A549 (cell line): ENCODE measurements around the gene HOOK2. TPM values are rescaled to one million over a fixed set of nuclear protein-coding genes. Genes with fewer than 3 reads are reported as not detected.

Experiments
- ATAC-seq, 2 experiments: fragments of 200-7000 bp in 1 of 2; fragments of >200 bp in 1 of 2; cut with Nextera tagmentation in 1 of 2; cut with Tn5 transposase in 1 of 2; 3 replicates each; pipeline versions ENCODE4 v1.8.0 to v1.9.1; 2018 to 2020; ENCODE audit warnings: mild to moderate bottlenecking in 1 of 2, moderate library complexity in 1 of 2
- CTCF ChIA-PET: fragments of 300-600 bp; sonication (Branson Sonifier 250); formaldehyde crosslinking; extraction: SDS; loops from one replicate; lab custom pipeline; 2021; ENCODE audit warnings: antibody characterized with exemption, inconsistent platforms; lab: Yijun Ruan, JAX
- POLR2A ChIA-PET: fragments of 350-600 bp; formaldehyde crosslinking; extraction: SDS; loops from one replicate; lab custom pipeline; 2021; ENCODE audit warnings: antibody characterized with exemption, inconsistent platforms; lab: Yijun Ruan, JAX
- DNase-seq, 2 experiments: peaks; one replicate each; pipeline versions ENCODE4 v3.0.0 to v3.0.0-alpha.2; 2011 to 2016; ENCODE audit warnings: low read depth in 1 of 2, low spot score in 1 of 2
- FAIRE-seq: peaks from 2 replicates; lab custom pipeline; 2011; peaks lifted over from hg19 to GRCh38; lab: Jason Lieb, UNC
- H3K27ac ChIP-seq, 2 experiments: fragments of >200 bp; sonication (Bioruptor Twin); formaldehyde crosslinking; 3 replicates each; pipeline ENCODE4 v1.5.1; 2016 to 2017
- H3K4me1 ChIP-seq: fragments of >200 bp; sonication (Bioruptor Twin); formaldehyde crosslinking; 3 replicates; pipeline ENCODE4 v1.6.1; 2016
- H3K4me2 ChIP-seq: fragments of >200 bp; sonication (Bioruptor Twin); formaldehyde crosslinking; 3 replicates; pipeline ENCODE4 v1.6.1; 2016
- H3K4me3 ChIP-seq: fragments of >200 bp; sonication (Bioruptor Twin); formaldehyde crosslinking; 3 replicates; pipeline ENCODE4 v1.5.1; 2016
- H3K9me3 ChIP-seq: fragments of >200 bp; sonication (Bioruptor Twin); formaldehyde crosslinking; 3 replicates; pipeline ENCODE4 v1.6.1; 2016
- ATOH8 ChIP-seq: fragments of 250-450 bp; sonication (Bioruptor Pico); IDR thresholded peaks from 2 replicates; pipeline ENCODE4 v1.5.0; 2020; ENCODE audit warnings: low read depth, mild to moderate bottlenecking, moderate library complexity
- CEBPB ChIP-seq, 2 experiments: fragments of >200 bp in 1 of 2; sonication (Bioruptor Twin) in 1 of 2; formaldehyde crosslinking in 1 of 2; IDR thresholded peaks; 2 replicates each; pipeline ENCODE4 v1.6.1; 2012 to 2016
- CHD2 ChIP-seq: fragments of 150-350 bp; IDR thresholded peaks from 2 replicates; pipeline ENCODE4 v1.6.1; 2014; ENCODE audit warnings: low read length; ENCODE audit not compliant: partially characterized antibody
- EHF ChIP-seq: fragments of 250-450 bp; sonication (Bioruptor Pico); IDR thresholded peaks from 2 replicates; pipeline ENCODE4 v1.5.0; 2020; ENCODE audit warnings: mild to moderate bottlenecking
- ESRRA ChIP-seq: fragments of 150-350 bp; IDR thresholded peaks from 2 replicates; pipeline ENCODE4 v1.6.1; 2014; ENCODE audit warnings: mild to moderate bottlenecking, low read length, borderline replicate concordance
- FOSB ChIP-seq: fragments of 250-450 bp; sonication (Bioruptor Pico); IDR thresholded peaks from 2 replicates; pipeline ENCODE4 v1.5.0; 2020; ENCODE audit warnings: mild to moderate bottlenecking, moderate library complexity
- FOSL2 ChIP-seq, 2 experiments: fragments of 450-650 bp in 1 of 2; fragments of >200 bp in 1 of 2; sonication (Bioruptor Twin) in 1 of 2; formaldehyde crosslinking; IDR thresholded peaks; 2 replicates each; pipeline versions ENCODE4 v1.5.0 to v1.6.1; 2016 to 2020; ENCODE audit warnings: mild to moderate bottlenecking in 1 of 2, moderate library complexity in 1 of 2
- HEYL ChIP-seq: fragments of 250-450 bp; sonication (Bioruptor Pico); IDR thresholded peaks from 2 replicates; pipeline ENCODE4 v1.8.0; 2021; ENCODE audit warnings: mild to moderate bottlenecking, moderate library complexity
- HOXB5 ChIP-seq: fragments of 250-450 bp; sonication (Bioruptor Pico); IDR thresholded peaks from 2 replicates; pipeline ENCODE4 v1.5.0; 2020; ENCODE audit warnings: mild to moderate bottlenecking, moderate library complexity
- JUN ChIP-seq, 2 experiments: fragments of >200 bp; sonication (Bioruptor Twin); formaldehyde crosslinking; IDR thresholded peaks; 2 replicates in 1 of 2; 3 replicates in 1 of 2; pipeline ENCODE4 v1.6.1; 2016 to 2017
- MAZ ChIP-seq: fragments of 150-350 bp; IDR thresholded peaks from 2 replicates; pipeline ENCODE4 v1.6.1; 2014; ENCODE audit warnings: antibody characterized with exemption, low read depth, low read length, borderline replicate concordance
- MYC ChIP-seq: IDR thresholded peaks from 2 replicates; pipeline ENCODE4 v1.6.1; 2012; ENCODE audit warnings: mild to moderate bottlenecking, inconsistent platforms, low read length, improper control_type of control experiment, borderline replicate concordance
- PHF8 ChIP-seq: fragments of 200-600 bp; sonication (generic); IDR thresholded peaks from 2 replicates; pipeline ENCODE4 v1.6.1; 2016; ENCODE audit warnings: low read depth, mild to moderate bottlenecking, antibody characterized with exemption, moderate library complexity, borderline replicate concordance
- POLR2A ChIP-seq: IDR thresholded peaks from 2 replicates; pipeline ENCODE4 v1.6.1; 2012; ENCODE audit warnings: mild to moderate bottlenecking, low read length
- POLR2AphosphoS2 ChIP-seq: conservative IDR thresholded peaks from 2 replicates; pipeline ENCODE4 v1.6.1; 2012; ENCODE audit warnings: low read length, improper control_type of control experiment, inconsistent platforms
- TP53 ChIP-seq: fragments of 250-450 bp; sonication (Bioruptor Pico); IDR thresholded peaks from 2 replicates; pipeline ENCODE4 v1.5.0; 2021; ENCODE audit warnings: mild to moderate bottlenecking, moderate library complexity
- ZNF302 ChIP-seq: fragments of 250-450 bp; sonication (Bioruptor Pico); IDR thresholded peaks from 2 replicates; pipeline ENCODE4 v1.9.0; 2021; ENCODE audit warnings: inconsistent platforms, mild to moderate bottlenecking, moderate library complexity
- WGBS: methylation state at CpG from one replicate; pipeline ENCODE4 v1.1.6; 2017; ENCODE audit errors: missing lambda C conversion rate; 5-methylcytosine and 5-hydroxymethylcytosine counted together
- polyA plus RNA-seq, 4 experiments: library from polyadenylated mRNA; depleted of rRNA in 3 of 4; stranded (reverse); fragments of >200 nt; fragmentation: RNase III in 1 of 4; extraction: RNeasy Plus Mini Kit Qiagen cat#74134 plus additional on column Dnase treatment in 1 of 4; gene quantifications; 2 replicates in 3 of 4; 3 replicates in 1 of 4; pipeline ENCODE4 v1.2.3, GENCODE V29; 2011 to 2017
- TF ChIP-seq, protein P1 (sequence below): fragments of 250-450 bp; sonication (Bioruptor Pico); IDR thresholded peaks from 2 replicates; pipeline ENCODE4 v1.5.0; 2021; ENCODE audit warnings: mild to moderate bottlenecking, moderate library complexity, borderline replicate concordance
- TF ChIP-seq, protein P2 (sequence below): IDR thresholded peaks from 2 replicates; pipeline ENCODE4 v1.6.1; 2012; ENCODE audit warnings: low read depth, borderline replicate concordance
- TF ChIP-seq, protein P3 (sequence below): IDR thresholded peaks from 2 replicates; pipeline ENCODE4 v1.6.1; 2012

HOOK2 gene
- polyA plus RNA-seq, 2 of the 4 experiments (the other 2 are of a cell fraction), result 8.3 to 21.5 TPM

DNA sequence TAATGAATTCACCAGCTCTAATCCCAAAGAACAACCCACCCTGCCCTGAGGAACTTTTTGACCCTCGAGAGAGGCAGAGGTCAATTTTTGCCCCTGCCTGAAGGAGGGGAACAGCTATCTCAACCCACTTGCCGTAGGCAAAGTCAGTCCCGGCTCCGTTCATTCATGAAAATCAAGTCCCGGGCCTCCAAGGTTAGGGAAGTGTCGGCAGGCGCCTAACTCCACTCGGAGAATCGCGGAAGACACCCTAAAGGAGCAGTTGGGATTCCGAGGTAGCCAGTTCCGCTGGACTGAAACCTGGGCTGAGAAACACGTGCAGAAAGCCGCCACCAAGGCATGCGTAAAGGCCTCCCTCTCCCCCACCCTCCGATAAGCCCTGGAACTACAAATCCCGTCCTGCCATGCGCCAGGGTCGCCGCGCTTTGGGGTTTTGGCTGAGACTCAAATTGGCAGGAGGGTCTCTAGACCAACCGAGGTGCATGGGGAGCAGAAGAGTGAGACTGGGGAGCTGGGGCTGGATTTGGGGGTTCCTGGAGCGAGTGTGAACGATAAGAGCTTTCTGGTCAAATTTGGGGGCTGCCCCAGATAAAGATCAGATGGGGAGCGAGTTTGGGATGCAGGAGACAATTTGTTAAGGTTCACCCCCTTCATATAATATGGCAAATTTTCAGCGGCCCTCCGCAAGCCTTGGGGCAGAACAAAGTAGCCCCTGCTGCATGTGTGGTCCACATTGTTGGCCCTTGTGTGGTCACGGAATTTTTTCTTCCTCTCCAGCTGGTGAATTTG lies 51.5 kb downstream of the HOOK2 start, which contains the start of gene TNPO2:
TSS of gene TNPO2 (minus strand) at position 292 of the 786 bp plus-strand sequence. CDS start 2,955 bp downstream, outside the sequence.
- peak; percentile 60 to 74 for DNase-seq

DNA sequence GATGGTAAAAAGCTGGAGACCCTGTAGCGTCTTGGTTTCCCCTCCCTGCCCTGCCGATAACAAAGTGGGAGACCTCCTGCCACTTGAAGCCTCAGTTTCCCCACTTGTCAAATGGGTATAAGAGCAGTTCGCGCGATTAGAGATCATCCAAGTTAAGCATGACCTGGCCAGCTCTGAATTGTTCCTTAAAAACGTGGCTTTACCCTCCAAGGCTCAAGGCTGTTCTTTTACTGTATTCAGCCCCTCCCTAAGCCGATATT lies 52.0 kb downstream of the HOOK2 start:
- ATAC-seq (peak; percentile 5 to 9; a peak in 2 of 6 replicates), DNase-seq (no peak), FAIRE-seq (no peak)
- Histone ChIP-seq H3K4me1 (peaks cover 10% of the 10 kb centered on the region; the same call in 1 of the 3 replicates), H3K27ac (peak overlapping the region; percentile 91 to 99), H3K4me2 (peak overlapping the region; percentile 92), H3K4me3 (peak overlapping the region; percentile 76), H3K9me3 (no peaks in the 10 kb centered on the region)
- ChIA-PET POLR2A (interaction anchor here (0.6 to 1.5 kb wide), 3 partner anchors 11 to 30 kb away, joined by 3 to 16 read pairs (median 4); partner anchors contain the start of gene TRIR), CTCF (interaction anchor here (0.7 to 3.3 kb wide), 9 partner anchors 10 to 125 kb away, joined by 3 to 11 read pairs (median 4); no protein-coding TSS in a partner anchor)
- WGBS, result 0% methylated on average over 7 of the region's 7 CpGs
- no peak for TF ChIP-seq ZNF302
- TF ChIP-seq CEBPB (IDR thresholded peaks at IDR 0.05), result no peak
- TF ChIP-seq POLR2A, result no peak
- no peak for TF ChIP-seq CHD2
- no peak for TF ChIP-seq HEYL (CRISPR knock-in tag)

More for the DNA sequence above, 51.5 kb downstream of the HOOK2 start, which contains the start of gene TNPO2:
- ATAC-seq, result peak; percentile 79 to 83
- no peak for FAIRE-seq
- H3K4me1 ChIP-seq, result peaks cover 10% of the 10 kb centered on the region; the same call in 1 of the 3 replicates
- H3K4me3 ChIP-seq, result peak within 1 kb of the TSS; percentile 76
- ChIA-PET POLR2A (interaction anchor here (0.6 to 1.5 kb wide), 2 partner anchors 10 to 30 kb away, joined by 4 to 16 read pairs; partner anchors contain the start of gene TRIR), CTCF (interaction anchor here (0.7 to 3.3 kb wide), 8 partner anchors 10 to 124 kb away, joined by 3 to 11 read pairs (median 5); no protein-coding TSS in a partner anchor)
- H3K27ac ChIP-seq, result peak within 1 kb of the TSS; percentile 91 to 99
- TF ChIP-seq POLR2A (peak; percentile 39; the same call in 1 of the 2 replicates), EHF (CRISPR knock-in tag) (no peak), TP53 (CRISPR knock-in tag) (0 out of 2 replicates have a peak, but pooled peaks have one; percentile 36), HOXB5 (CRISPR knock-in tag) (no peak), POLR2AphosphoS2 (no peak), FOSL2 (IDR thresholded peaks at IDR 0.05) (no peak), FOSL2 (CRISPR knock-in tag; IDR thresholded peaks at IDR 0.05) (no peak), MYC (peak; percentile 82; the same call in 1 of the 2 replicates), PHF8 (peak; percentile 21; the same call in 1 of the 2 replicates), ATOH8 (CRISPR knock-in tag) (no peak), ESRRA (no peak), MAZ (no peak), FOSB (CRISPR knock-in tag) (no peak), JUN (IDR thresholded peaks at IDR 0.05) (peak in 1 of 2 experiments; percentile 38; a peak in 1 of 5 replicates)
- TF ChIP-seq, protein P1, sequence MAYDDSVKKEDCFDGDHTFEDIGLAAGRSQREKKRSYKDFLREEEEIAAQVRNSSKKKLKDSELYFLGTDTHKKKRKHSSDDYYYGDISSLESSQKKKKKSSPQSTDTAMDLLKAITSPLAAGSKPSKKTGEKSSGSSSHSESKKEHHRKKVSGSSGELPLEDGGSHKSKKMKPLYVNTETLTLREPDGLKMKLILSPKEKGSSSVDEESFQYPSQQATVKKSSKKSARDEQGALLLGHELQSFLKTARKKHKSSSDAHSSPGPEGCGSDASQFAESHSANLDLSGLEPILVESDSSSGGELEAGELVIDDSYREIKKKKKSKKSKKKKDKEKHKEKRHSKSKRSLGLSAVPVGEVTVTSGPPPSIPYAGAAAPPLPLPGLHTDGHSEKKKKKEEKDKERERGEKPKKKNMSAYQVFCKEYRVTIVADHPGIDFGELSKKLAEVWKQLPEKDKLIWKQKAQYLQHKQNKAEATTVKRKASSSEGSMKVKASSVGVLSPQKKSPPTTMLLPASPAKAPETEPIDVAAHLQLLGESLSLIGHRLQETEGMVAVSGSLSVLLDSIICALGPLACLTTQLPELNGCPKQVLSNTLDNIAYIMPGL (CRISPR knock-in tag), result no peak
- TF ChIP-seq, protein P2, sequence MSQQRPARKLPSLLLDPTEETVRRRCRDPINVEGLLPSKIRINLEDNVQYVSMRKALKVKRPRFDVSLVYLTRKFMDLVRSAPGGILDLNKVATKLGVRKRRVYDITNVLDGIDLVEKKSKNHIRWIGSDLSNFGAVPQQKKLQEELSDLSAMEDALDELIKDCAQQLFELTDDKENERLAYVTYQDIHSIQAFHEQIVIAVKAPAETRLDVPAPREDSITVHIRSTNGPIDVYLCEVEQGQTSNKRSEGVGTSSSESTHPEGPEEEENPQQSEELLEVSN, result peak; percentile 66
- TF ChIP-seq, protein P3, sequence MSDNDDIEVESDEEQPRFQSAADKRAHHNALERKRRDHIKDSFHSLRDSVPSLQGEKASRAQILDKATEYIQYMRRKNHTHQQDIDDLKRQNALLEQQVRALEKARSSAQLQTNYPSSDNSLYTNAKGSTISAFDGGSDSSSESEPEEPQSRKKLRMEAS, result peak; percentile 92
- peak within 1 kb of the TSS; percentile 92 for H3K4me2 ChIP-seq
- WGBS, result 21% methylated on average over 11 of the region's 28 CpGs
- no peaks in the 10 kb centered on the region for H3K9me3 ChIP-seq
